NOMO-1 treated with dmso at 0.1 percent for 144 hours (cell line): ENCODE data around the gene MORC4.

ENCODE experiments used
- DNase-seq: peaks from one replicate; lab custom pipeline; 2025; ENCODE audit not compliant: unreplicated experiment; lab: John Stamatoyannopoulos, UW

The MORC4 gene

GRCh38 chrX:106952988-106953387 is 47.0 kb downstream of the MORC4 start:
- DNase-seq: no peak

GRCh38 chrX:106952538-106952937 is 47.5 kb downstream of the MORC4 start:
- no peak for DNase-seq

- DNase-seq: no peak
These were observed 47.9 kb downstream of the MORC4 start for GRCh38 chrX:106952089-106952488.

GRCh38 chrX:106951230-106951629 is 48.8 kb downstream of the MORC4 start:
- no peak for DNase-seq

- no peak for DNase-seq
These were observed 49.6 kb downstream of the MORC4 start for GRCh38 chrX:106950381-106950780.

GRCh38 chrX:106949366-106949765 is 50.6 kb downstream of the MORC4 start:
- DNase-seq: no peak

GRCh38 chrX:106948641-106949040 is 51.4 kb downstream of the MORC4 start:
- no peak for DNase-seq

GRCh38 chrX:106946464-106946863 is 53.5 kb downstream of the MORC4 start:
- no peak for DNase-seq

GRCh38 chrX:106940068-106940467 is 59.9 kb downstream of the MORC4 start:
- no peak for DNase-seq

GRCh38 chrX:106939566-106939965 is 60.4 kb downstream of the MORC4 start:
- DNase-seq: no peak

GRCh38 chrX:106936246-106936645 is 63.8 kb downstream of the MORC4 start:
- no peak for DNase-seq

GRCh38 chrX:106935175-106935574 is 64.8 kb downstream of the MORC4 start:
- no peak for DNase-seq

- DNase-seq: no peak
These were observed 66.5 kb downstream of the MORC4 start for GRCh38 chrX:106933538-106933961.

GRCh38 chrX:106932960-106933537 is 67.0 kb downstream of the MORC4 start:
- no peak for DNase-seq

GRCh38 chrX:106932492-106932923 is 67.5 kb downstream of the MORC4 start:
- no peak for DNase-seq

- no peak for DNase-seq
These were observed 68.1 kb downstream of the MORC4 start for GRCh38 chrX:106931831-106932491.

GRCh38 chrX:106928227-106928626 is 71.8 kb downstream of the MORC4 start:
- DNase-seq: no peak

- DNase-seq: no peak
These were observed 72.3 kb downstream of the MORC4 start for GRCh38 chrX:106927700-106928099.

- DNase-seq: no peak
These were observed 73.0 kb downstream of the MORC4 start for GRCh38 chrX:106927023-106927422.

GRCh38 chrX:106921637-106922036 is 78.4 kb downstream of the MORC4 start:
- DNase-seq: no peak

GRCh38 chrX:106919932-106920452 is 80.0 kb downstream of the MORC4 start, which contains the start of gene CLDN2:
TSS of gene CLDN2 (plus strand) at chrX:106920402. CDS start at chrX:106928229, 7,827 bp downstream.
- DNase-seq: no peak

- DNase-seq: no peak
These were observed 82.0 kb downstream of the MORC4 start for GRCh38 chrX:106917830-106918500.
